Ovary (tissue), 3 donors: ENCODE results near the gene CRLF2.

Experiments
- POLR2A ChIP-seq: fragments of 450-650 bp; IDR thresholded peaks from one replicate; pipeline ENCODE4 v1.6.1; 2017; ENCODE audit warnings: antibody characterized with exemption, mild to moderate bottlenecking, moderate library complexity
- TF ChIP-seq, protein P1 (sequence below), 3 donors: fragments of 450-650 bp in 2 of 3; fragments of 200-600 bp in 1 of 3; IDR thresholded peaks; one replicate each; pipeline versions ENCODE4 v1.5.1 to v1.8.0; 2016 to 2022; ENCODE audit warnings: antibody characterized with exemption in 3 of 3, mild to moderate bottlenecking in 1 of 3
- donor health status: DM: no; HTN: no; CAD: no.

- TF ChIP-seq, protein P1, sequence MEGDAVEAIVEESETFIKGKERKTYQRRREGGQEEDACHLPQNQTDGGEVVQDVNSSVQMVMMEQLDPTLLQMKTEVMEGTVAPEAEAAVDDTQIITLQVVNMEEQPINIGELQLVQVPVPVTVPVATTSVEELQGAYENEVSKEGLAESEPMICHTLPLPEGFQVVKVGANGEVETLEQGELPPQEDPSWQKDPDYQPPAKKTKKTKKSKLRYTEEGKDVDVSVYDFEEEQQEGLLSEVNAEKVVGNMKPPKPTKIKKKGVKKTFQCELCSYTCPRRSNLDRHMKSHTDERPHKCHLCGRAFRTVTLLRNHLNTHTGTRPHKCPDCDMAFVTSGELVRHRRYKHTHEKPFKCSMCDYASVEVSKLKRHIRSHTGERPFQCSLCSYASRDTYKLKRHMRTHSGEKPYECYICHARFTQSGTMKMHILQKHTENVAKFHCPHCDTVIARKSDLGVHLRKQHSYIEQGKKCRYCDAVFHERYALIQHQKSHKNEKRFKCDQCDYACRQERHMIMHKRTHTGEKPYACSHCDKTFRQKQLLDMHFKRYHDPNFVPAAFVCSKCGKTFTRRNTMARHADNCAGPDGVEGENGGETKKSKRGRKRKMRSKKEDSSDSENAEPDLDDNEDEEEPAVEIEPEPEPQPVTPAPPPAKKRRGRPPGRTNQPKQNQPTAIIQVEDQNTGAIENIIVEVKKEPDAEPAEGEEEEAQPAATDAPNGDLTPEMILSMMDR (IDR thresholded peaks at IDR 0.05): no peak
- no peak for TF ChIP-seq POLR2A
Observed at GRCh38 chrX:1181170-1181569, 31.3 kb downstream of the CRLF2 start.
